ENCODE results near the gene SLC6A18. TPM values are rescaled to one million over a fixed set of nuclear protein-coding genes. Genes with fewer than 3 reads are reported as not detected.

The SLC6A18 gene
- total and polyA plus RNA-seq, 10 of the 15 experiments (the other 5 are each of a cell fraction or from before 2014, with no cell fraction given): not detected

DNA sequence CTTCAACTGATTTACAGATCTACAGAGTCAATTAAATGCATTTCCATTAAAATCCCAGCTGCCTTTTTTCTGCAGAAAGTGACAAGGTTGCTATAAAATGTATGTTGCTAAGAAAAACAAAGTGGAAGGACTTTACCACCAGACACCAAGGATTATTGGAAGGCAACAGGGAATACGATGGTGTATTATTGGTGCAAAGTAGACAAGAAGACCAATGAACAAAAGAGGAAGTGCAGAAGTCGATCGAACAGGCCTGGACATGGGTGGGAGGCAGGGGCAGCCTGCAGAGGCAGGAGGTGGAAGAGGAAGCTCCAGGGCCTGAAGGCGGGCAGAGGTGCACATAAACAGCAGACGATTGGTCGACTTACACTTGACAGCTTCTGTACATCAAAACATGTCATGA is 34.3 kb upstream of the SLC6A18 start:
- no peak for TF ChIP-seq RELA (IDR thresholded peaks at IDR 0.05; ENCODE audit: borderline replicate concordance, partially characterized antibody)
- TF ChIP-seq TARDBP (IDR thresholded peaks at IDR 0.05; ENCODE audit: borderline replicate concordance): no peak
- TF ChIP-seq SPI1 (IDR thresholded peaks at IDR 0.05; ENCODE audit: borderline replicate concordance, insufficient read depth, low read depth, low read length): peak; percentile 87
- no peak for DNase-seq (ENCODE audit: low read depth, low spot score)
- POLR2A ChIA-PET: no interaction called here
- Histone ChIP-seq H3K9ac (ENCODE audit: control insufficient read depth, insufficient read depth, low read length) (no peak overlapping the region), H3K36me3 (ENCODE audit: control insufficient read depth in 2 of 2, insufficient read depth in 2 of 2, low read length in 1 of 2) (no peaks in the 10 kb centered on the region), H3K27ac (ENCODE audit: control insufficient read depth, insufficient read depth) (no peak overlapping the region), H2AFZ (ENCODE audit: control insufficient read depth, low read depth, low read length) (no peak overlapping the region), H3K4me2 (ENCODE audit: control insufficient read depth, insufficient read depth) (no peak overlapping the region), H3K4me3 (no peak overlapping the region), H3K79me2 (ENCODE audit: control insufficient read depth, insufficient read depth, low read length) (no peaks in the 10 kb centered on the region), H4K20me1 (ENCODE audit: control insufficient read depth, insufficient read depth) (no peaks in the 10 kb centered on the region; the same call in 1 of the 2 replicates), H3K9me3 (replicated peaks; ENCODE audit: control insufficient read depth, insufficient read depth, low read length) (no peaks in the 10 kb centered on the region), H3K4me1 (ENCODE audit: control insufficient read depth, insufficient read depth, low read length) (no peaks in the 10 kb centered on the region), H3K27me3 (replicated peaks in 1 of 2; ENCODE audit: control insufficient read depth in 2 of 2, insufficient read depth in 2 of 2, low read length in 1 of 2) (no peaks in the 10 kb centered on the region; a peak in 1 of 4 replicates)
- in situ Hi-C loops (cut with MboI): no loop called here
- no peak for FAIRE-seq
- RAD21 ChIA-PET (ENCODE audit: unreplicated experiment): no interaction called here
- CTCF ChIA-PET: no interaction called here
- 0% methylated on average over 6 of the region's 6 CpGs for WGBS (ENCODE audit: insufficient coverage, insufficient replicate concordance, low lambda C conversion rate, missing lambda C conversion rate)
- BruUV-seq (replicated peaks): no TSS peak
- SMC1A ChIA-PET (ENCODE audit: uncharacterized antibody, unreplicated experiment): no interaction called here
- intact Hi-C loops (cut with micrococcal nuclease; ENCODE audit: unreplicated experiment): no loop called here
- peak; percentile 46; the same call in 2 of the 3 replicates for ATAC-seq

DNA sequence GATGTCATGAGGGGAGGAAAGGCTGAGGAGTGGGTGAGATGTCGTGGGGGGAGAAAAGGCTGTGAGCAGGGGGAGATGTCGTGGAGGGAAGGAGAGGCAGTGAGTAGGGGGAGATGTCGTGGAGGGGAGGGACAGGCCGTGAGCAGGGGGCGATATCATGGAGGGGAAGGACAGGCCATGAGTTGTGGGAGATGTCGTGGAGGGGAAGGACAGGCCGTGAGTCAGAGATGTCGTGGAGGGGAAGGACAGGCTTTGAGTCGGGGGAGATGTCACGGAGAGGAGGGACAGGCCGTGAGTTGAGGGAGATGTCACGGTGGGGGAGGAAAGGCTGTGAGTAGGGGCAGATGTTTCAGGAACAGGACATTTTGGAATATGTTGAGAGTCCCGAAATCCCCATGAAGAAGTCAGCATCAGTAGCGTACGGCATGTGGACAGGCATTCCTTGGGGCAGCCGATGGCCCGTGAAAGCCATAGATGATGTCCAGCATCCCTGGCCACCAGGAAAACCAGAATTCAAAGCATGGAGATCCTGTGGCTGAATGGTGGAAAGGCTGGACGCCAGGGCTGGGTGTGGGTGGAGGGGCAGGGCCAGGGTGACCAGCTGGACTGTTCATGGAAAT is 32.1 kb upstream of the SLC6A18 start:
- SMC1A ChIA-PET (ENCODE audit: uncharacterized antibody, unreplicated experiment): no interaction called here
- CTCF ChIA-PET: no interaction called here

More for the DNA sequence above, 32.1 kb upstream of the SLC6A18 start:
- TF ChIP-seq MTA3 (IDR thresholded peaks at IDR 0.05; ENCODE audit: borderline replicate concordance, low read length): no peak
- no peak for TF ChIP-seq ZNF24 (IDR thresholded peaks at IDR 0.05)
- TF ChIP-seq, protein P1, sequence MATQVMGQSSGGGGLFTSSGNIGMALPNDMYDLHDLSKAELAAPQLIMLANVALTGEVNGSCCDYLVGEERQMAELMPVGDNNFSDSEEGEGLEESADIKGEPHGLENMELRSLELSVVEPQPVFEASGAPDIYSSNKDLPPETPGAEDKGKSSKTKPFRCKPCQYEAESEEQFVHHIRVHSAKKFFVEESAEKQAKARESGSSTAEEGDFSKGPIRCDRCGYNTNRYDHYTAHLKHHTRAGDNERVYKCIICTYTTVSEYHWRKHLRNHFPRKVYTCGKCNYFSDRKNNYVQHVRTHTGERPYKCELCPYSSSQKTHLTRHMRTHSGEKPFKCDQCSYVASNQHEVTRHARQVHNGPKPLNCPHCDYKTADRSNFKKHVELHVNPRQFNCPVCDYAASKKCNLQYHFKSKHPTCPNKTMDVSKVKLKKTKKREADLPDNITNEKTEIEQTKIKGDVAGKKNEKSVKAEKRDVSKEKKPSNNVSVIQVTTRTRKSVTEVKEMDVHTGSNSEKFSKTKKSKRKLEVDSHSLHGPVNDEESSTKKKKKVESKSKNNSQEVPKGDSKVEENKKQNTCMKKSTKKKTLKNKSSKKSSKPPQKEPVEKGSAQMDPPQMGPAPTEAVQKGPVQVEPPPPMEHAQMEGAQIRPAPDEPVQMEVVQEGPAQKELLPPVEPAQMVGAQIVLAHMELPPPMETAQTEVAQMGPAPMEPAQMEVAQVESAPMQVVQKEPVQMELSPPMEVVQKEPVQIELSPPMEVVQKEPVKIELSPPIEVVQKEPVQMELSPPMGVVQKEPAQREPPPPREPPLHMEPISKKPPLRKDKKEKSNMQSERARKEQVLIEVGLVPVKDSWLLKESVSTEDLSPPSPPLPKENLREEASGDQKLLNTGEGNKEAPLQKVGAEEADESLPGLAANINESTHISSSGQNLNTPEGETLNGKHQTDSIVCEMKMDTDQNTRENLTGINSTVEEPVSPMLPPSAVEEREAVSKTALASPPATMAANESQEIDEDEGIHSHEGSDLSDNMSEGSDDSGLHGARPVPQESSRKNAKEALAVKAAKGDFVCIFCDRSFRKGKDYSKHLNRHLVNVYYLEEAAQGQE (IDR thresholded peaks at IDR 0.05; ENCODE audit: low read depth, low read length): no peak
- no peak for TF ChIP-seq NFYA (IDR thresholded peaks at IDR 0.05; ENCODE audit: borderline replicate concordance, low read depth, low read length)
- Histone ChIP-seq H3K4me2 (ENCODE audit: control insufficient read depth, insufficient read depth) (no peak overlapping the region), H3K4me3 (no peak overlapping the region), H3K36me3 (ENCODE audit: control insufficient read depth in 2 of 2, insufficient read depth in 2 of 2, low read length in 1 of 2) (no peaks in the 10 kb centered on the region), H3K9ac (ENCODE audit: control insufficient read depth, insufficient read depth, low read length) (no peak overlapping the region), H3K9me3 (replicated peaks; ENCODE audit: control insufficient read depth, insufficient read depth, low read length) (no peaks in the 10 kb centered on the region), H3K27ac (ENCODE audit: control insufficient read depth, insufficient read depth) (no peak overlapping the region), H3K4me1 (ENCODE audit: control insufficient read depth, insufficient read depth, low read length) (no peaks in the 10 kb centered on the region), H4K20me1 (ENCODE audit: control insufficient read depth, insufficient read depth) (no peaks in the 10 kb centered on the region; the same call in 1 of the 2 replicates), H3K27me3 (replicated peaks in 1 of 2; ENCODE audit: control insufficient read depth in 2 of 2, insufficient read depth in 2 of 2, low read length in 1 of 2) (no peaks in the 10 kb centered on the region; a peak in 1 of 4 replicates), H3K79me2 (ENCODE audit: control insufficient read depth, insufficient read depth, low read length) (no peaks in the 10 kb centered on the region), H2AFZ (ENCODE audit: control insufficient read depth, low read depth, low read length) (no peak overlapping the region)
- in situ Hi-C loops (cut with MboI) (no loop called here), intact Hi-C loops (cut with micrococcal nuclease; ENCODE audit: unreplicated experiment) (no loop called here)
- no peak for FAIRE-seq
- 31% methylated on average over 18 of the region's 18 CpGs for WGBS (ENCODE audit: insufficient coverage, insufficient replicate concordance, low lambda C conversion rate, missing lambda C conversion rate)
- RAD21 ChIA-PET (ENCODE audit: unreplicated experiment): no interaction called here
- POLR2A ChIA-PET: no interaction called here
- no peak for DNase-seq (ENCODE audit: low read depth, low spot score)
- no peak for ATAC-seq
- BruUV-seq (replicated peaks): no TSS peak
